Esophagus muscularis mucosa (tissue), 4 donors: ENCODE measurements around the gene LILRB2.

Experiments
- EP300 ChIP-seq: sonication (generic); formaldehyde crosslinking; IDR thresholded peaks from one replicate; pipeline ENCODE4 v1.6.1; 2017; ENCODE audit warnings: antibody characterized with exemption
- POLR2A ChIP-seq: fragments of 450-650 bp; IDR thresholded peaks from one replicate; pipeline ENCODE4 v1.6.1; 2017; ENCODE audit warnings: antibody characterized with exemption, moderate library complexity, mild to moderate bottlenecking, low read depth
- POLR2AphosphoS5 ChIP-seq, 2 donors: sonication (generic); formaldehyde crosslinking; IDR thresholded peaks; one replicate each; pipeline ENCODE4 v1.6.1; 2017; ENCODE audit warnings: antibody characterized with exemption in 2 of 2
- TF ChIP-seq, protein P1 (sequence below), 3 experiments: fragments of 200-600 bp in 2 of 3; fragments of 450-650 bp in 1 of 3; sonication (generic) in 2 of 3; IDR thresholded peaks; one replicate each; pipeline ENCODE4 v1.5.1; 2017 to 2019; ENCODE audit warnings: antibody characterized with exemption in 3 of 3, mild to moderate bottlenecking in 2 of 3, moderate library complexity in 1 of 3

DNA sequence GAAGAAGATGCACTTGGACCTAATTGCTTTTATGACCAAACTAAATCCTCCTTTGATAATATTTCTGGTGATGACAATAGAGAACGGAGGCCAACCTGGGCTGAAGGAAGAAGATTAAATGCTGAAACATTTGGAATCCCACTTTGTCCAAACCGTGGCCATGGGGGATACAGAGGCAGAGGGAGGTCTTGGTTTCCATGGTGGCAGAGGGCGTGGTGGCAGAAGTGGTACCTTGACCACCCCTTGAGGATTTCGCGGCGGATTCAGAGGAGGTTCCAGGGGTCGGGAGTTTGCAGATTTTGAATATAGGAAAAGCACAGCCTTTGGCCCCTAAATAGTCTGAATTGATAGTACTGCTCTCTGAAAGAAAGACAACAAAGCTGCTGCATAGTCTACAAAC, 50.9 kb downstream of the LILRB2 start:
- TF ChIP-seq POLR2AphosphoS5 (IDR thresholded peaks at IDR 0.05) (no peak), POLR2A (no peak), EP300 (no peak)
- TF ChIP-seq, protein P1, sequence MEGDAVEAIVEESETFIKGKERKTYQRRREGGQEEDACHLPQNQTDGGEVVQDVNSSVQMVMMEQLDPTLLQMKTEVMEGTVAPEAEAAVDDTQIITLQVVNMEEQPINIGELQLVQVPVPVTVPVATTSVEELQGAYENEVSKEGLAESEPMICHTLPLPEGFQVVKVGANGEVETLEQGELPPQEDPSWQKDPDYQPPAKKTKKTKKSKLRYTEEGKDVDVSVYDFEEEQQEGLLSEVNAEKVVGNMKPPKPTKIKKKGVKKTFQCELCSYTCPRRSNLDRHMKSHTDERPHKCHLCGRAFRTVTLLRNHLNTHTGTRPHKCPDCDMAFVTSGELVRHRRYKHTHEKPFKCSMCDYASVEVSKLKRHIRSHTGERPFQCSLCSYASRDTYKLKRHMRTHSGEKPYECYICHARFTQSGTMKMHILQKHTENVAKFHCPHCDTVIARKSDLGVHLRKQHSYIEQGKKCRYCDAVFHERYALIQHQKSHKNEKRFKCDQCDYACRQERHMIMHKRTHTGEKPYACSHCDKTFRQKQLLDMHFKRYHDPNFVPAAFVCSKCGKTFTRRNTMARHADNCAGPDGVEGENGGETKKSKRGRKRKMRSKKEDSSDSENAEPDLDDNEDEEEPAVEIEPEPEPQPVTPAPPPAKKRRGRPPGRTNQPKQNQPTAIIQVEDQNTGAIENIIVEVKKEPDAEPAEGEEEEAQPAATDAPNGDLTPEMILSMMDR (IDR thresholded peaks at IDR 0.05): no peak
